Measurements from ENCODE around the gene CASK.

Gene CASK

GRCh38 chrX:41917517-41917916, 5.8 kb downstream of the CASK start:
- no peak for DNase-seq (ENCODE audit: low read depth in 1 of 2, low spot score in 1 of 2)
- TF ChIP-seq GABPA (IDR thresholded peaks at IDR 0.05; ENCODE audit: low read depth) (no peak), REST (IDR thresholded peaks at IDR 0.05; ENCODE audit: insufficient replicate concordance, low read depth) (no peak), POLR2AphosphoS5 (IDR thresholded peaks at IDR 0.05; ENCODE audit: low read depth) (no peak), SPI1 (IDR thresholded peaks at IDR 0.05; ENCODE audit: borderline replicate concordance, low read depth) (no peak)

GRCh38 chrX:41913476-41913875, 9.9 kb downstream of the CASK start:
- no peak for TF ChIP-seq REST (IDR thresholded peaks at IDR 0.05; ENCODE audit: insufficient replicate concordance, low read depth)

More at GRCh38 chrX:41917517-41917916, 5.8 kb downstream of the CASK start:
- H3K27me3 ChIP-seq (ENCODE audit: insufficient read depth, poor library complexity, severe bottlenecking), result no peaks in the 10 kb centered on the region
- H3K4me3 ChIP-seq (replicated peaks; ENCODE audit: insufficient read depth, low read length), result no peak overlapping the region
- H3K27ac ChIP-seq (replicated peaks), result no peak overlapping the region

GRCh38 chrX:41912923-41913322, 10.4 kb downstream of the CASK start:
- DNase-seq (ENCODE audit: low read depth in 1 of 2, low spot score in 1 of 2), result no peak
- no peak overlapping the region for H3K4me3 ChIP-seq (replicated peaks; ENCODE audit: insufficient read depth, low read length)

More at GRCh38 chrX:41913476-41913875, 9.9 kb downstream of the CASK start:
- no peak overlapping the region for H3K4me3 ChIP-seq (replicated peaks; ENCODE audit: insufficient read depth, low read length)
- DNase-seq (ENCODE audit: low read depth in 1 of 2, low spot score in 1 of 2), result no peak
- H3K27ac ChIP-seq (replicated peaks), result no peak overlapping the region
- H3K27me3 ChIP-seq (ENCODE audit: insufficient read depth, poor library complexity, severe bottlenecking), result no peaks in the 10 kb centered on the region

More at GRCh38 chrX:41912923-41913322, 10.4 kb downstream of the CASK start:
- TF ChIP-seq SPI1 (IDR thresholded peaks at IDR 0.05; ENCODE audit: borderline replicate concordance, low read depth), result no peak
- no peak for TF ChIP-seq CTCF (IDR thresholded peaks at IDR 0.05; ENCODE audit: insufficient read depth, low read length)
- TF ChIP-seq POLR2AphosphoS5 (IDR thresholded peaks at IDR 0.05; ENCODE audit: low read depth), result no peak
- no peak for TF ChIP-seq REST (IDR thresholded peaks at IDR 0.05; ENCODE audit: insufficient replicate concordance, low read depth)
- Histone ChIP-seq H3K27ac (replicated peaks) (no peak overlapping the region), H3K27me3 (ENCODE audit: insufficient read depth, poor library complexity, severe bottlenecking) (no peaks in the 10 kb centered on the region)
